Activated CD8-positive, alpha-beta T cell treated with anti-CD3 and anti-CD28 coated beads for 36 hours (primary cell): Measurements from ENCODE around the gene TAF1C. TPM values are rescaled to one million over a fixed set of nuclear protein-coding genes. Genes with fewer than 3 reads are reported as not detected.

Experiments used
- ATAC-seq: fragments of 200-7000 bp; cut with Tn5 transposase; one replicate; pipeline ENCODE4 v1.10.0; 2021; ENCODE audit warnings: mild to moderate bottlenecking, moderate library complexity
- CTCF ChIA-PET: fragments of 350-600 bp; sonication (Branson Sonifier 250); formaldehyde crosslinking; loops from one replicate; lab custom pipeline; 2021; ENCODE audit warnings: antibody characterized with exemption; lab: Charles Lee
- POLR2A ChIA-PET: fragments of 350-600 bp; sonication (Branson Sonifier 250); formaldehyde crosslinking; loops from one replicate; lab custom pipeline; 2021; ENCODE audit warnings: antibody characterized with exemption; lab: Charles Lee
- DNase-seq: peaks from one replicate; pipeline ENCODE4 v3.0.0-alpha.2; 2020
- H3K27ac Mint-ChIP-seq: one replicate; pipeline ENCODE4 v1.8.0; 2021; ENCODE audit warnings: mild to moderate bottlenecking, mixed read lengths
- H3K27me3 Mint-ChIP-seq: one replicate; pipeline ENCODE4 v1.8.0; 2021; ENCODE audit warnings: mixed read lengths
- H3K36me3 Mint-ChIP-seq: one replicate; pipeline ENCODE4 v1.8.0; 2021; ENCODE audit warnings: low read depth, mixed read lengths
- H3K4me1 Mint-ChIP-seq: one replicate; pipeline ENCODE4 v1.8.0; 2021; ENCODE audit warnings: low read depth, mixed read lengths
- H3K4me3 Mint-ChIP-seq: one replicate; pipeline ENCODE4 v1.8.0; 2021; ENCODE audit warnings: mild to moderate bottlenecking, moderate library complexity, mixed read lengths
- H3K9me3 Mint-ChIP-seq: one replicate; pipeline ENCODE4 v1.8.0; 2021; ENCODE audit warnings: mixed read lengths
- intact Hi-C: fragments of 100-400 bp; cut with micrococcal nuclease; formaldehyde crosslinking; loops from one replicate; pipeline ENCODE4 v1.10.0; 2022
- total RNA-seq, 2 experiments: library from RNA; stranded (reverse); gene quantifications; one replicate each; pipeline ENCODE4 v1.2.3, GENCODE V29; 2021
- TF ChIP-seq, protein P1 (sequence below): fragments of 200-600 bp; IDR thresholded peaks from one replicate; pipeline ENCODE4 v1.8.0; 2022; ENCODE audit warnings: antibody characterized with exemption, mild to moderate bottlenecking

TAF1C gene
- total RNA-seq, 2 experiments from 2014 or later: 59.3 to 62.6 TPM

DNA sequence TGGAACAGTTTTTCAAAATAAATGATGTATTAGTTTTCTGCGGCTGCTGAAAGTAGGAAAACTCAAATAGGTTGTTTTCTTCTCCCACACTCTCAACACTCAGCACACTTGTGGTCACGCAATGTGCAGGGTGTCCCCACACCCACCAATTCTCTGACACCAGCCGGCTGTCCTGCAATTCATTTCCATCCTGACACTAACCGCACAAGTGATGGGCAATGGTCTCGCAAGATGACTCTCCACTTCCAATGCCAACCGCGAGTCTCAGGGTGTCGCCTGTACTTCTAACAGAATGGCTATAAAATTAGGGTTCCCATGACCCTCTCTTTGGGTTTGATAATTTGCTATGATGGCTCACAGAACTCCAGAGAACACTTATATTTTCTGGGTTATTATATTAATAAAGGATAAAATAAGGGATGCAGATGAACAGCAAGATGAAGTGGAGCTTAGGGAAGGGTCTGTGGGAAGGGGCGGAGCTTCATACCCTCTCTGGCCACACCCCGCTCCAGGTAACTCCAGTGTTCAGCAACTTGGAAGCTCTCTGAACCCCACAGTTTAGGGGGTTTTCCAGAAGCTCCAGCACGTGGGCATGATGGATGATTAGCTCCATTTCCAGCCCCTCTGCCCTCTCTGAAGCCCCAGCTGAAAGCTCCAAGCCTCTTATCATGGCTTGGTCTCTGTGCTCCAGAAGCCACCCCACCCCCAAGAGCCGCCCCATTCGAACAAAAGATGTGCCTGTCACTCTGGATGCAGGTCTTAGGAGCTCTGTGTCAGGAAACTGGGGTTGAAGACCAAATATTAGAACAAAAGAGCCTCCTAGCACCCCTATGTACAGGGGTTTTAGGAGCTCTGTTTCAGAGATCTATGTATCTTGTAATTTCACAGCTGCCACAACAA is 19.8 kb downstream of the TAF1C start:
- Mint-ChIP-seq H3K27me3 (peaks cover 8% of the 10 kb centered on the region), H3K4me3 (no peak overlapping the region), H3K9me3 (no peaks in the 10 kb centered on the region), H3K4me1 (no peaks in the 10 kb centered on the region), H3K27ac (no peak overlapping the region), H3K36me3 (no peaks in the 10 kb centered on the region)
- POLR2A ChIA-PET: interaction anchor here (1.3 to 1.4 kb wide), 2 partner anchors 50 to 80 kb away, joined by 3 to 5 read pairs; partner anchors contain the start of gene MBTPS1
- ATAC-seq (peak; percentile 53), DNase-seq (peak; percentile 38)
- CTCF ChIA-PET: interaction anchor here (1.0 to 2.4 kb wide), 7 partner anchors 8 to 82 kb away, joined by 3 to 8 read pairs (median 3); partner anchors contain the start of genes DNAAF1, HSDL1 and TAF1C
- TF ChIP-seq, protein P1, sequence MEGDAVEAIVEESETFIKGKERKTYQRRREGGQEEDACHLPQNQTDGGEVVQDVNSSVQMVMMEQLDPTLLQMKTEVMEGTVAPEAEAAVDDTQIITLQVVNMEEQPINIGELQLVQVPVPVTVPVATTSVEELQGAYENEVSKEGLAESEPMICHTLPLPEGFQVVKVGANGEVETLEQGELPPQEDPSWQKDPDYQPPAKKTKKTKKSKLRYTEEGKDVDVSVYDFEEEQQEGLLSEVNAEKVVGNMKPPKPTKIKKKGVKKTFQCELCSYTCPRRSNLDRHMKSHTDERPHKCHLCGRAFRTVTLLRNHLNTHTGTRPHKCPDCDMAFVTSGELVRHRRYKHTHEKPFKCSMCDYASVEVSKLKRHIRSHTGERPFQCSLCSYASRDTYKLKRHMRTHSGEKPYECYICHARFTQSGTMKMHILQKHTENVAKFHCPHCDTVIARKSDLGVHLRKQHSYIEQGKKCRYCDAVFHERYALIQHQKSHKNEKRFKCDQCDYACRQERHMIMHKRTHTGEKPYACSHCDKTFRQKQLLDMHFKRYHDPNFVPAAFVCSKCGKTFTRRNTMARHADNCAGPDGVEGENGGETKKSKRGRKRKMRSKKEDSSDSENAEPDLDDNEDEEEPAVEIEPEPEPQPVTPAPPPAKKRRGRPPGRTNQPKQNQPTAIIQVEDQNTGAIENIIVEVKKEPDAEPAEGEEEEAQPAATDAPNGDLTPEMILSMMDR: no peak
- intact Hi-C loops: no loop called here

DNA sequence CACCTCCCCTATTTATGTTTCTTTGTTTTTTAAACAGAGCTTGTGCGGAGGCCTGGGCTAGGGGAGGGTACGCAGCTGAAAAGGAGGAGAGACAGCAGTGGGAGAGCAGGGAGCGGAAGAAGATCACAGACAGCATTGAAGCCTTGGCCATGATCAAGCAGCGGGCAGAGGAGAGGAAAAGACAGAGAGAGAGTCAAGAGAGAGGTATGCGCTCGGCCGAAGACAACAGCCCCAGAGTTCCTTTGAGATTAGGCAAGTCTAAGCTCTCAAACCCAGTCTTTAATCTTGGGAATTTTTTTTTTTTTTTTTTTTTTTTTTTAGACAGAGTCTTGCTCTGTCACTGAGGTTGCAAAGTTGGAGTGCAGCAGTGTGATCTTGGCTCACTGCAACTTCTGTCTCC is 21.1 kb downstream of the TAF1C start:
- intact Hi-C loops: no loop called here
- no peaks in the 10 kb centered on the region for H3K9me3 Mint-ChIP-seq
- H3K4me3 Mint-ChIP-seq: no peak overlapping the region
- ChIA-PET CTCF (interaction anchor here (0.8 to 2.0 kb wide), 3 partner anchors 9 to 100 kb away, joined by 3 to 5 read pairs (median 3); no protein-coding TSS in a partner anchor), POLR2A (interaction anchor here (0.9 kb wide), 1 partner anchor 10 kb away, joined by 4 read pairs; no protein-coding TSS in a partner anchor)
- TF ChIP-seq, protein P1: no peak
- H3K27me3 Mint-ChIP-seq: peaks cover 10% of the 10 kb centered on the region
- DNase-seq: no peak
- no peak overlapping the region for H3K27ac Mint-ChIP-seq
- H3K36me3 Mint-ChIP-seq: no peaks in the 10 kb centered on the region
- no peaks in the 10 kb centered on the region for H3K4me1 Mint-ChIP-seq
- ATAC-seq: no peak

DNA sequence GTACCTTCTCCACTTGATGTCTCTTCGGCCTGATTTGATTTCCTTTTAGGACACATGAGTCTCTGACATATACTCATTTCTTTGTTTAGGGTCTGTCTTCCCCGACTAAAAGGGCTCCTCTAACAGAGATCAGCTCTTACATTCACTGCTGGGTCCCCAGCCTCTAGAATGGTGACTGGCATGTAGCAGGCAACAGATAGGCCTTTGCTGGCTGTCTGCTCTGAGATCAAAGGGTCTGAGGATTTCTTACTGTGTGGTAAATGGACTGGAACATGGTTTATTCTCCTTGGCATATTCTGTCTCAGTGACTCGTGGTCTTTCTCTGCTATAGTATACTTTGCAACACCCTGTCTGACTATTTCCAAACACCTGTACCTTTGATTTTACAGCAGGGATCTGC is 25.1 kb downstream of the TAF1C start:
- ATAC-seq: no peak
- TF ChIP-seq, protein P1: no peak
- Mint-ChIP-seq H3K36me3 (no peaks in the 10 kb centered on the region), H3K9me3 (no peaks in the 10 kb centered on the region), H3K4me3 (no peak overlapping the region), H3K4me1 (no peaks in the 10 kb centered on the region), H3K27ac (no peak overlapping the region), H3K27me3 (peaks cover 19% of the 10 kb centered on the region)
- no peak for DNase-seq
- intact Hi-C loops: no loop called here
- POLR2A ChIA-PET: no interaction called here
- CTCF ChIA-PET: interaction anchor here (0.8 kb wide), 1 partner anchor 14 kb away, joined by 3 read pairs; no protein-coding TSS in a partner anchor

DNA sequence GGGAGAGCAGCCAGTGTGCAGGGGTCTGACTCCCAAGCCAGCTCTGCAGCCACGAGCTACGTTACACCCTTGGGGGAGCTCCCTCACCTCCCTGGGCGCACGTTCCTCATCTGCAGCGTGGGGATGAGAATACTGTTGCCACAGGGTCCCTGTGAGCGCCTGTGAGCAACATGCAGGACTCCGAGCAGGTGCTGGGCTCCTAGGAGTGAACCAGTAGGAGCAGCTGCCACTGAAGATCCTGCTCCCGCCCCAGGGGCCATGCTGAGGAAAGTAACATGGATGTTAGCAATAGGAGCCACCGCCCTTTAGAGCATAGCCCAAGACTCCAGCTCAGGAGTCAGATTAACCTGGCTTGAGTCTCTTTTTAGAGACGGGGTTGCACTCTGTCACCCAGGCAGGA is 25.8 kb downstream of the TAF1C start:
- no peak for DNase-seq

More for the DNA sequence above, 25.8 kb downstream of the TAF1C start:
- ChIA-PET CTCF (interaction anchor here (0.8 kb wide), 1 partner anchor 15 kb away, joined by 3 read pairs; no protein-coding TSS in a partner anchor), POLR2A (no interaction called here)
- H3K27me3 Mint-ChIP-seq: peaks cover 22% of the 10 kb centered on the region
- H3K27ac Mint-ChIP-seq: no peak overlapping the region
- no peaks in the 10 kb centered on the region for H3K9me3 Mint-ChIP-seq
- TF ChIP-seq, protein P1: no peak
- no peak overlapping the region for H3K4me3 Mint-ChIP-seq
- H3K4me1 Mint-ChIP-seq: no peaks in the 10 kb centered on the region
- ATAC-seq: no peak
- intact Hi-C loops: no loop called here
- no peaks in the 10 kb centered on the region for H3K36me3 Mint-ChIP-seq
